HCT116 (cell line): ENCODE measurements around the gene PHPT1. TPM values are rescaled to one million over a fixed set of nuclear protein-coding genes. Genes with fewer than 3 reads are reported as not detected.

ENCODE experiments used
- ATAC-seq: fragments of 200-7000 bp; cut with Tn5 transposase; 2 replicates; pipeline ENCODE4 v1.9.1; 2020; ENCODE audit warnings: mild to moderate bottlenecking, moderate library complexity
- BruUV-seq: library from RNA; stranded (reverse); fragments of 400-500 nt; replicated peaks from 2 replicates; lab custom pipeline; 2021; lab: Mats Ljungman, UMichigan
- CTCF ChIA-PET: fragments of 300-600 bp; sonication (Branson Sonifier 250); formaldehyde crosslinking; loops from one replicate; lab custom pipeline; 2021; ENCODE audit warnings: antibody characterized with exemption; lab: Charles Lee
- POLR2A ChIA-PET: fragments of 300-600, 350-600 bp; sonication (Branson Sonifier 250); formaldehyde crosslinking; loops from one replicate; lab custom pipeline; 2021; ENCODE audit warnings: antibody characterized with exemption; lab: Charles Lee
- RAD21 ChIA-PET, 2 experiments: fragments of 300-600 bp; sonication (Branson Sonifier 250); formaldehyde crosslinking; loops; one replicate each; lab custom pipeline; 2023; ENCODE audit warnings: low total read pairs in 2 of 2; ENCODE audit not compliant: uncharacterized antibody in 2 of 2, unreplicated experiment in 2 of 2, low non-redundant PET in 1 of 2; lab: Charles Lee
- DNase-seq: peaks from one replicate; pipeline ENCODE4 v3.0.0-alpha.2; 2010; ENCODE audit warnings: low read depth, low spot score
- H2AFZ ChIP-seq: fragments of 200-600 bp; shearing (Covaris generic), sonication (generic); 2 replicates; pipeline ENCODE4 v1.6.1; 2017; ENCODE audit warnings: low read depth, mixed run types, mixed read lengths, antibody characterized with exemption, low read length; ENCODE audit not compliant: poor library complexity, severe bottlenecking
- H3K27ac ChIP-seq: 2 replicates; pipeline ENCODE4 v1.5.1; 2012; ENCODE audit warnings: low read depth, low read length
- H3K27me3 ChIP-seq: fragments of 200-600 bp; sonication (generic); 2 replicates; pipeline ENCODE4 v1.6.1; 2016; ENCODE audit warnings: mixed run types, low read length, mixed read lengths; ENCODE audit not compliant: insufficient read depth
- H3K36me3 ChIP-seq, 2 experiments: fragments of 200-500 bp in 1 of 2; fragments of 200-600 bp in 1 of 2; sonication (Bioruptor generic) in 1 of 2; sonication (generic) in 1 of 2; 2 replicates each; pipeline versions ENCODE4 v1.5.1 to v1.6.1; 2014 to 2016; ENCODE audit warnings: low read length in 2 of 2, inconsistent platforms in 1 of 2, mixed read lengths in 1 of 2, mixed run types in 1 of 2; ENCODE audit not compliant: insufficient read depth in 2 of 2, control insufficient read depth in 1 of 2
- H3K4me1 ChIP-seq, 2 experiments: fragments of 200-600 bp in 1 of 2; sonication (generic) in 1 of 2; 2 replicates each; pipeline versions ENCODE4 v1.5.1 to v1.6.1; 2012 to 2017; ENCODE audit warnings: low read length in 2 of 2, inconsistent platforms in 1 of 2, mild to moderate bottlenecking in 1 of 2, mixed read lengths in 1 of 2, mixed run types in 1 of 2, moderate library complexity in 1 of 2; ENCODE audit not compliant: insufficient read depth in 2 of 2, control insufficient read depth in 1 of 2
- H3K4me2 ChIP-seq: fragments of 200-600 bp; sonication (generic); 2 replicates; pipeline ENCODE4 v1.6.1; 2017; ENCODE audit warnings: mixed run types, low read length, mixed read lengths
- H3K4me3 ChIP-seq, 2 experiments: fragments of 200-600 bp in 1 of 2; sonication (generic) in 1 of 2; replicated peaks in 1 of 2; 2 replicates each; pipeline ENCODE4 v1.5.1; 2011 to 2016; ENCODE audit warnings: low read length in 2 of 2, control low read depth in 1 of 2, low read depth in 1 of 2, mild to moderate bottlenecking in 1 of 2, mixed read lengths in 1 of 2, mixed run types in 1 of 2
- H3K79me2 ChIP-seq: fragments of 200-600 bp; sonication (generic); 2 replicates; pipeline ENCODE4 v1.6.1; 2017; ENCODE audit warnings: mild to moderate bottlenecking, mixed run types, low read length, moderate library complexity, mixed read lengths; ENCODE audit not compliant: insufficient read depth
- H3K9ac ChIP-seq: fragments of 200-600 bp; sonication (generic); 2 replicates; pipeline ENCODE4 v1.6.1; 2016; ENCODE audit warnings: low read length, mixed read lengths
- H3K9me2 ChIP-seq: fragments of 200-600 bp; sonication (generic), shearing (Covaris generic); 2 replicates; pipeline ENCODE4 v1.6.1; 2017; ENCODE audit warnings: mixed run types, mild to moderate bottlenecking, moderate library complexity; ENCODE audit not compliant: insufficient read depth
- H3K9me3 ChIP-seq, 2 experiments: fragments of 200-500 bp in 1 of 2; fragments of 200-600 bp in 1 of 2; sonication (Bioruptor generic) in 1 of 2; sonication (generic) in 1 of 2; 2 replicates each; pipeline ENCODE4 v1.6.1; 2014 to 2017; ENCODE audit warnings: low read length in 2 of 2, mixed read lengths in 2 of 2, inconsistent platforms in 1 of 2, low read depth in 1 of 2, mild to moderate bottlenecking in 1 of 2, mixed run types in 1 of 2, moderate library complexity in 1 of 2; ENCODE audit not compliant: control insufficient read depth in 1 of 2, insufficient read depth in 1 of 2
- H4K20me1 ChIP-seq: fragments of 200-600 bp; sonication (generic), shearing (Covaris generic); 2 replicates; pipeline ENCODE4 v1.6.1; 2017; ENCODE audit warnings: mixed run types, mild to moderate bottlenecking, moderate library complexity; ENCODE audit not compliant: insufficient read depth
- ATF3 ChIP-seq: IDR thresholded peaks from 2 replicates; pipeline ENCODE4 v1.6.1; 2012
- CEBPB ChIP-seq: IDR thresholded peaks from 2 replicates; pipeline ENCODE4 v1.6.1; 2012; ENCODE audit warnings: low read depth
- CTCF ChIP-seq, 3 experiments: fragments of 200-600 bp in 1 of 3; sonication (generic) in 1 of 3; IDR thresholded peaks in 2 of 3; conservative IDR thresholded peaks in 1 of 3; 2 replicates each; pipeline ENCODE4 v1.5.1; 2012 to 2017; ENCODE audit warnings: low read depth in 2 of 3, low read length in 2 of 3, antibody characterized with exemption in 1 of 3, borderline replicate concordance in 1 of 3, control low read depth in 1 of 3, mild to moderate bottlenecking in 1 of 3, mixed read lengths in 1 of 3, mixed run types in 1 of 3, moderate library complexity in 1 of 3; ENCODE audit not compliant: insufficient read depth in 1 of 3
- EGR1 ChIP-seq: IDR thresholded peaks from 2 replicates; pipeline ENCODE4 v1.6.1; 2012; ENCODE audit warnings: low read depth
- ELF1 ChIP-seq: IDR thresholded peaks from 2 replicates; pipeline ENCODE4 v1.6.1; 2012; ENCODE audit warnings: low read depth, borderline replicate concordance
- EZH2 ChIP-seq: fragments of 200-600 bp; sonication (generic); IDR thresholded peaks from 2 replicates; pipeline ENCODE4 v1.6.1; 2017; ENCODE audit warnings: antibody characterized with exemption, mixed run types
- FOSL1 ChIP-seq: IDR thresholded peaks from 2 replicates; pipeline ENCODE4 v1.6.1; 2012; ENCODE audit warnings: low read depth
- MAX ChIP-seq: IDR thresholded peaks from 2 replicates; pipeline ENCODE4 v1.6.1; 2012
- POLR2AphosphoS5 ChIP-seq: IDR thresholded peaks from 2 replicates; pipeline ENCODE4 v1.6.1; 2011; ENCODE audit warnings: mild to moderate bottlenecking, low read depth, low read length, moderate library complexity
- RAD21 ChIP-seq: IDR thresholded peaks from 2 replicates; pipeline ENCODE4 v1.6.1; 2012; ENCODE audit warnings: low read depth, mild to moderate bottlenecking
- REST ChIP-seq: IDR thresholded peaks from 2 replicates; pipeline ENCODE4 v1.6.1; 2012; ENCODE audit warnings: low read depth
- SIN3A ChIP-seq: IDR thresholded peaks from 2 replicates; pipeline ENCODE4 v1.6.1; 2012; ENCODE audit warnings: low read depth
- SP1 ChIP-seq: IDR thresholded peaks from 2 replicates; pipeline ENCODE4 v1.6.1; 2012; ENCODE audit warnings: low read depth
- TCF7L2 ChIP-seq: IDR thresholded peaks from 2 replicates; pipeline ENCODE4 v1.7.0; 2011; ENCODE audit warnings: borderline replicate concordance, inconsistent platforms; ENCODE audit not compliant: insufficient read depth, insufficient read length; ENCODE audit errors: extremely low read depth
- YY1 ChIP-seq: IDR thresholded peaks from 2 replicates; pipeline ENCODE4 v1.6.1; 2011; ENCODE audit warnings: low read length, low read depth, moderate library complexity, mild to moderate bottlenecking; ENCODE audit not compliant: insufficient replicate concordance; ENCODE audit errors: extremely low read depth
- ZBTB33 ChIP-seq: IDR thresholded peaks from 2 replicates; pipeline ENCODE4 v1.6.1; 2011; ENCODE audit warnings: mild to moderate bottlenecking, low read length, moderate library complexity; ENCODE audit not compliant: insufficient replicate concordance; ENCODE audit errors: extremely low read depth
- ZFX ChIP-seq: fragments of 450-650 bp; IDR thresholded peaks from 2 replicates; pipeline ENCODE4 v1.6.1; 2017
- ZNF274 ChIP-seq: fragments of 200-500 bp; sonication (Bioruptor generic); IDR thresholded peaks from 2 replicates; pipeline ENCODE4 v1.6.1; 2014; ENCODE audit warnings: mild to moderate bottlenecking, low read depth, low read length, inconsistent platforms
- intact Hi-C: fragments of 100-400 bp; cut with micrococcal nuclease; formaldehyde crosslinking; loops from 2 replicates; pipeline ENCODE4 v1.10.0; 2022
- total RNA-seq: library from RNA; stranded (reverse); gene quantifications from one replicate; pipeline ENCODE4 v1.2.1, GENCODE V29; 2021; ENCODE audit not compliant: unreplicated experiment

PHPT1 gene
- total RNA-seq, 1 experiment from 2014 or later = 148 TPM

GRCh38 chr9:136838314-136839228, 10.6 kb upstream of the PHPT1 start:
- Histone ChIP-seq H2AFZ (no peak overlapping the region), H3K27me3 (no peaks in the 10 kb centered on the region), H4K20me1 (no peaks in the 10 kb centered on the region), H3K9me3 (no peaks in the 10 kb centered on the region), H3K4me3 (no peak overlapping the region), H3K4me2 (no peak overlapping the region), H3K27ac (peak overlapping the region; percentile 14; the same call in 1 of the 2 replicates), H3K9me2 (no peaks in the 10 kb centered on the region), H3K36me3 (no peaks in the 10 kb centered on the region), H3K9ac (no peak overlapping the region), H3K4me1 (peaks cover 28 to 37% of the 10 kb centered on the region in 2 experiments), H3K79me2 (no peaks in the 10 kb centered on the region)
- DNase-seq (no peak), ATAC-seq (no peak)
- POLR2A ChIA-PET = no interaction called here
- BruUV-seq = no TSS peak
- RAD21 ChIA-PET = no interaction called here
- CTCF ChIA-PET = no interaction called here
- intact Hi-C loops = no loop called here
- TF ChIP-seq ZNF274 = no peak
- TF ChIP-seq SIN3A = no peak
- TF ChIP-seq FOSL1 = no peak
- no peak for TF ChIP-seq RAD21
- no peak for TF ChIP-seq ATF3
- no peak for TF ChIP-seq YY1
- no peak for TF ChIP-seq ELF1
- no peak for TF ChIP-seq TCF7L2
- TF ChIP-seq CTCF (IDR thresholded peaks at IDR 0.05 in 2 of 3, conservative IDR thresholded peaks at IDR 0.05 in 1 of 3; ENCODE audit: borderline replicate concordance in 1 of 3, insufficient read depth in 1 of 3, low read depth in 2 of 3, low read length in 2 of 3) = no peak
- no peak for TF ChIP-seq REST
- no peak for TF ChIP-seq ZFX
- no peak for TF ChIP-seq CEBPB
- TF ChIP-seq ZBTB33 = no peak
- TF ChIP-seq EGR1 = no peak
- no peak; the same call in 1 of the 2 replicates for TF ChIP-seq POLR2AphosphoS5
- TF ChIP-seq MAX = no peak
- TF ChIP-seq EZH2 = no peak
- TF ChIP-seq SP1 = no peak
